GM21576 (cell line): Measurements from ENCODE around the gene NLRC3.
"Not testable (repeated sequence)": the region's sequence is repeated elsewhere in the genome, so short reads cannot be mapped to it uniquely, and the experiment has no call there.

Experiments used
- ATAC-seq: cut with Tn5 transposase; IDR thresholded peaks from one replicate; pipeline ENCODE4 v1.9.1; 2021; ENCODE audit warnings: mild to moderate bottlenecking, moderate library complexity; ENCODE audit not compliant: unreplicated experiment

Gene NLRC3

GRCh38 chr16:3548859-3549258, 28.3 kb downstream of the NLRC3 start:
- ATAC-seq: no peak

GRCh38 chr16:3548445-3548844, 28.8 kb downstream of the NLRC3 start:
- no peak for ATAC-seq

GRCh38 chr16:3546986-3547682, 30.1 kb downstream of the NLRC3 start:
- no peak for ATAC-seq

GRCh38 chr16:3542601-3543373, 34.4 kb downstream of the NLRC3 start:
- ATAC-seq: no peak

- ATAC-seq: no peak
Measured at GRCh38 chr16:3541527-3542155, 35.6 kb downstream of the NLRC3 start.

GRCh38 chr16:3538222-3538621, 39.0 kb downstream of the NLRC3 start:
- ATAC-seq: no peak

- ATAC-seq: no peak
Measured at GRCh38 chr16:3536851-3537250, 40.4 kb downstream of the NLRC3 start.

GRCh38 chr16:3536271-3536731, 40.9 kb downstream of the NLRC3 start:
- ATAC-seq: no peak

- no peak for ATAC-seq
Measured at GRCh38 chr16:3534126-3534525, 43.1 kb downstream of the NLRC3 start.

- ATAC-seq: no peak
Measured at GRCh38 chr16:3532741-3533140, 44.5 kb downstream of the NLRC3 start.

- ATAC-seq: no peak
Measured at GRCh38 chr16:3530371-3530914, 46.8 kb downstream of the NLRC3 start.

GRCh38 chr16:3529175-3529574, 48.0 kb downstream of the NLRC3 start:
- no peak for ATAC-seq

- ATAC-seq: no peak
Measured at GRCh38 chr16:3528406-3528805, 48.8 kb downstream of the NLRC3 start.

- not testable (repeated sequence) for ATAC-seq
Measured at GRCh38 chr16:3527216-3527829, 49.9 kb downstream of the NLRC3 start.

GRCh38 chr16:3525951-3526350, 51.3 kb downstream of the NLRC3 start:
- ATAC-seq: no peak

GRCh38 chr16:3523281-3523680, 53.9 kb downstream of the NLRC3 start:
- ATAC-seq: no peak

- no peak for ATAC-seq
Measured at GRCh38 chr16:3520841-3521240, 56.4 kb downstream of the NLRC3 start.

GRCh38 chr16:3520413-3520812, 56.8 kb downstream of the NLRC3 start:
- ATAC-seq: no peak

- ATAC-seq: no peak
Measured at GRCh38 chr16:3519581-3519980, 57.6 kb downstream of the NLRC3 start.

GRCh38 chr16:3518986-3519348, 58.2 kb downstream of the NLRC3 start:
- no peak for ATAC-seq

- ATAC-seq: no peak
Measured at GRCh38 chr16:3518292-3518985, 58.8 kb downstream of the NLRC3 start.
